HepG2 (cell line): ENCODE measurements around the gene TGFBRAP1. TPM values are rescaled to one million over a fixed set of nuclear protein-coding genes. Genes with fewer than 3 reads are reported as not detected.

Experiments
- CCDC6 ChIP-seq: sonication (generic); formaldehyde crosslinking; IDR thresholded peaks from 2 replicates; pipeline ENCODE4 v1.8.1; 2022; ENCODE audit warnings: mild to moderate bottlenecking, missing genetic modification reagents, moderate library complexity
- DPF2 ChIP-seq: sonication (generic); formaldehyde crosslinking; IDR thresholded peaks from 2 replicates; pipeline ENCODE4 v1.4.0; 2020; ENCODE audit warnings: mild to moderate bottlenecking, low read depth, missing genetic modification reagents, borderline replicate concordance
- JARID2 ChIP-seq: sonication (generic); formaldehyde crosslinking; IDR thresholded peaks from 2 replicates; pipeline ENCODE4 v1.8.1; 2023; ENCODE audit warnings: missing genetic modification reagents, inconsistent platforms; ENCODE audit not compliant: insufficient replicate concordance
- MED13 ChIP-seq: sonication (generic); formaldehyde crosslinking; IDR thresholded peaks from 2 replicates; pipeline ENCODE4 v1.5.0; 2020; ENCODE audit warnings: missing genetic modification reagents
- RBAK ChIP-seq: sonication (generic); formaldehyde crosslinking; IDR thresholded peaks from 2 replicates; pipeline ENCODE4 v1.5.1; 2020; ENCODE audit warnings: mild to moderate bottlenecking, missing genetic modification reagents
- RFXANK ChIP-seq: IDR thresholded peaks from 2 replicates; pipeline ENCODE4 v1.6.1; 2016
- SCMH1 ChIP-seq: sonication (generic); formaldehyde crosslinking; IDR thresholded peaks from 2 replicates; pipeline ENCODE4 v1.9.0; 2021; ENCODE audit warnings: missing genetic modification reagents, mild to moderate bottlenecking, borderline replicate concordance
- SIX1 ChIP-seq: sonication (generic); formaldehyde crosslinking; IDR thresholded peaks from 2 replicates; pipeline ENCODE4 v1.4.0; 2020; ENCODE audit warnings: missing genetic modification reagents, borderline replicate concordance
- SNAI1 ChIP-seq: sonication (generic); formaldehyde crosslinking; IDR thresholded peaks from 2 replicates; pipeline ENCODE4 v1.5.0; 2020; ENCODE audit warnings: mild to moderate bottlenecking, missing genetic modification reagents, borderline replicate concordance
- TAF1 ChIP-seq: sonication (generic); formaldehyde crosslinking; IDR thresholded peaks from 2 replicates; pipeline ENCODE4 v1.4.0; 2020; ENCODE audit warnings: missing genetic modification reagents
- ZBTB37 ChIP-seq: sonication (generic); formaldehyde crosslinking; IDR thresholded peaks from 2 replicates; pipeline ENCODE4 v1.4.0; 2020; ENCODE audit warnings: mild to moderate bottlenecking, missing genetic modification reagents
- ZNF138 ChIP-seq: sonication (generic); formaldehyde crosslinking; IDR thresholded peaks from 2 replicates; pipeline ENCODE4 v1.5.0; 2020; ENCODE audit warnings: mild to moderate bottlenecking, low read depth, missing genetic modification reagents
- ZNF230 ChIP-seq: sonication (generic); formaldehyde crosslinking; IDR thresholded peaks from 2 replicates; pipeline ENCODE4 v1.4.0; 2020; ENCODE audit warnings: mild to moderate bottlenecking, missing genetic modification reagents
- polyA plus RNA-seq, 8 experiments: library from polyadenylated mRNA; depleted of rRNA in 3 of 8; stranded (reverse) in 7 of 8; unstranded in 1 of 8; fragments of >200 nt; fragmentation: Illumina TruSeq in 4 of 8; extraction: Trizol in 4 of 8; gene quantifications; 2 replicates each; pipeline versions ENCODE4 v1.2.1 to v1.2.3, GENCODE V29; 2011 to 2016; ENCODE audit warnings: low read depth in 4 of 8, missing spikeins in 1 of 8, mixed read lengths in 1 of 8; ENCODE audit not compliant: insufficient read depth in 1 of 8
- total RNA-seq, 5 experiments: library from RNA; depleted of rRNA; stranded (reverse); fragments of >200 nt; fragmentation: Illumina TruSeq; extraction: Trizol; gene quantifications; 2 replicates each; pipeline ENCODE4 v1.2.3, GENCODE V29; 2016; ENCODE audit warnings: low read depth in 1 of 5
- TF ChIP-seq, protein P1 (sequence below): IDR thresholded peaks from 2 replicates; pipeline ENCODE4 v1.6.1; 2016

TGFBRAP1 gene
- total and polyA plus RNA-seq, 2 of the 13 experiments (the other 11 are each of a cell fraction or from before 2014, with no cell fraction given) = 12.7 to 22.9 TPM

DNA sequence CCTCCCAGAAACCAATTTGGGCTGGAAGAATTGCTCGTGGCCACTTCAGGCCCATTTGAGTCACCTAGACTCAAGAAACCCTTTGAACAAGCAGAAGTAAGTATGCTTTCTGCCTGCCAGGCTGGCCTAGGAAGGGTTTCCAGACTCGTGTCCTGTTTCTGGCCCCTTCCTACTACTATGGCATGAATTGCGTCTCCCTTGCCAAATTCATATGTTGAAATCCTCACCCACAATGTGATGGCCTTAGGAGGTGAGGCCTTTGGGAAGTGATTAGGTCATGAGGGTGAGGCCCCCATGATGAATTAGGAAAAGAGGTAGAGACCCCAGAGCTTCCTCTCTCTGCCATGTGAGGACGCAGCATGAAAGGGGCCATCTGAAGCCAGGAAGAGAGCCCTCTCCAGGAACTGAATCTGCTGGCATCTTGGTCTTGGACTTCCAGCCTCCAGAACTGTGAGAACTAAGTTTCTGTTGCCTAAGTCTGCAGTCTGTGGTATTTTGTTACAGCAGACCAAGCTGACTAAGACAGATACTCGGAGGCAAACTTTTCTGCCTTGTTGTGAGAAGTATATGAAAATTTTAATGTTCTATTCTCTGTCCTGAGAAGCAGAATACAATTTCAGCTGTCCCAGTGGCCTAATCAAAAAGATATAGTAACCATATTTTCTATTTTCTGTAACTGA lies 74.9 kb downstream of the TGFBRAP1 start (continued):
- no peak for TF ChIP-seq JARID2 (CRISPR knock-in tag)
- no peak for TF ChIP-seq SIX1 (CRISPR knock-in tag)
- TF ChIP-seq RFXANK = no peak
- no peak for TF ChIP-seq ZBTB37
- no peak for TF ChIP-seq RBAK (CRISPR knock-in tag)
- TF ChIP-seq, protein P1, sequence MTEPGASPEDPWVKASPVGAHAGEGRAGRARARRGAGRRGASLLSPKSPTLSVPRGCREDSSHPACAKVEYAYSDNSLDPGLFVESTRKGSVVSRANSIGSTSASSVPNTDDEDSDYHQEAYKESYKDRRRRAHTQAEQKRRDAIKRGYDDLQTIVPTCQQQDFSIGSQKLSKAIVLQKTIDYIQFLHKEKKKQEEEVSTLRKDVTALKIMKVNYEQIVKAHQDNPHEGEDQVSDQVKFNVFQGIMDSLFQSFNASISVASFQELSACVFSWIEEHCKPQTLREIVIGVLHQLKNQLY (CRISPR knock-in tag) = no peak
- TF ChIP-seq TAF1 (CRISPR knock-in tag) = no peak
- no peak for TF ChIP-seq DPF2 (CRISPR knock-in tag)
- no peak for TF ChIP-seq SNAI1 (CRISPR knock-in tag)
- no peak for TF ChIP-seq CCDC6 (CRISPR knock-in tag)
- no peak for TF ChIP-seq ZNF230 (CRISPR knock-in tag)
- no peak for TF ChIP-seq ZNF138
- no peak for TF ChIP-seq SCMH1 (CRISPR knock-in tag)
- TF ChIP-seq MED13 = no peak
